GM18519 (cell line): ENCODE measurements around the gene SNX9.
"Not testable (repeated sequence)": the region's sequence is repeated elsewhere in the genome, so short reads cannot be mapped to it uniquely, and the experiment has no call there.

Experiments used
- ATAC-seq: cut with Tn5 transposase; IDR thresholded peaks from one replicate; pipeline ENCODE4 v1.9.1; 2021; ENCODE audit warnings: mild to moderate bottlenecking, moderate library complexity; ENCODE audit not compliant: unreplicated experiment, low FRiP score

SNX9 gene

DNA sequence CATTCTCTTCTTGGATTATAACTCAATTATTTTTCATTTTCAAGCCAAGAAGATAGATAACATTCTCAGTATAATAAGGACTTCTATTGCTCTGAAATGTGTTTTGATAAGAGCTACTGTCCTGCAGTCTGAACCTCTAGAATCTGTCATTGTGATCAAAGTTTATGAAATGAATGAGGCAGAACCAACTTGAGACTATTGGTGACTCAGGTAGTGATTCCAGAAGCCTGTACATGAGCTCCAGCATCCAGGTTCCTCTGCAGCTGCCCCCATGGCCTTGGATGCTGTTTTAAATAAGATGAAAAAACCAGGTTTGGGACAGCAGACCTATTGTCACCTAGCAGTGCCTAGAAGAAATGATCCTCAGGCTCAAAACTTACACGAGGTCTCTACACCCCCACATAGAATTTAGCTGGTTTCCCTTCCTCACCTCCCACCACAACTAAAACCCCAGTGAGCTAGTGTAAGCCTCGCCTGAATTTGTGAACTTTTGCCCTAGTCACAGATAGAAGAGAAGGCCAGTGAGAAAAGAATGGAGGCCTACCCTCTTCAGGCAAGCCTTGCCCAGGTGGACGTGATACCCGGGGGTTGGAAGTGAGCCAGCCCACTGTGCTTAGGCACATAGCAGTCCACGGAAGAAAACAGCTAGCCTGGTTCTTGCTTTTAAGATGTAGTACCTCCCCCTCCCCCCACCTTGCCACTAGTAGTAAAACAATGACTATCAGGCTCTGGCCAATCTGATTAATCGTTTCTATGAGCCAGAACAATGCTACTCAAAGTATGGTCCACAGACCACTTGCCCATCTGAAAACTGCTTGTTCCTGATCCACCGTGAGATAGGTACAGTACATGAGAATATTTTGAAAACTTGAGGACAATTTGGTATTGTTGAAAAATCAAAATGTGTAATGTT, 85.6 kb downstream of the SNX9 start:
- ATAC-seq, result no peak

DNA sequence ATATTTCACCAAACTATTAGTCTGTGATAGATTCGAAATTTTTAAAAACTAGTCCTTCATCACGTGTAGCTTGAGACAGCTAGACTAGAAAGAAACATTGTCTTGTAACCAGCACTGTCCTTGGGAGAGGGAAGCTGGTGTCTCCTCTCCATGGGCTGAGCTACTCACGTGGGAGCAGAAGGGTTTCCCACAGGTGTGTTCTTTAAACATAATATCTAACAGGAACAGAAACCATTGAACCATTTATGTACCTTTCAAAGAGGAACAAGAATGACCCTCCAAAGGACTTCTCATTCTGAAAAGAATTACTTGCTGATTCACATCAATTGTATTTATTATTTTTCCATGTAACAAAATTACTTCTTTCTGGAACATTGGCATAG, 86.2 kb downstream of the SNX9 start:
- ATAC-seq, result no peak

DNA sequence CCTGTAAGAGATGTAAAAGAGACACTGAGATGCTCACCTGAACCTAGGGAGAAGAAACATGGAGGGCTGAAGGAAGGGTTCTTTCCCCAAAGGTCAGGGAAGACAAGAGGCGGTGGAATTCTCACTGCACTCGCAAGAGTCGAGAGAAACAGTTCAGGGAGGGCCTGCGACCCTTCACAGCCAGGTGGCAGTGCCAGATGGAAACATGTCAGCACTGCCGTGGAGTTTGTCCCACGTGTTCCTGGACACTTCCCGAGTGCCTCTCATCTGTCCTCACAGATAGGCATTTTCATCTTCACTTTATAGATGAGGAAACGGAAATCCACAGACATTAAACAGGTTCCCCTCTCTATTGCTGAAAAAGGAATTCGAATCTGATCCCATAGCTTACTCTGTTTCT, 88.2 kb downstream of the SNX9 start:
- ATAC-seq, result no peak

DNA sequence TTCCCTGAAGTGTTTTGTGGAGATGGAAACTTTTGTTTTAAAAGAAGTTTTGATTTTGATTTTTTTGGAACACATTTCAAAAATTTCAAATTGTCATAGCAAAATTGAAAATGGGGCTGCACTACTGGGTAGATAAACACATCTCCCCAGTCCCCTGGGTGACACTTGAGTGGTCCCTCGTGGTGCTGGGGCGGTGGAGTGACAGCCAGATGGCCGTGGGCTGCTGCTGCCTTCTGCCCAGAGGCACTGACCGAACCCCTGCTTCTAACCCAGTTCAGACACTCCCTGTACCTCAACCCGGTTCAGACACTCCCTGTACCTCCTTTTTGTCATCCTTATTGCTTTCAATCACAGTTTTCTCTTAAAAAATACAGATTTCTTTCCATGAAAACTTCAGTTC, 88.7 kb downstream of the SNX9 start:
- ATAC-seq, result no peak

DNA sequence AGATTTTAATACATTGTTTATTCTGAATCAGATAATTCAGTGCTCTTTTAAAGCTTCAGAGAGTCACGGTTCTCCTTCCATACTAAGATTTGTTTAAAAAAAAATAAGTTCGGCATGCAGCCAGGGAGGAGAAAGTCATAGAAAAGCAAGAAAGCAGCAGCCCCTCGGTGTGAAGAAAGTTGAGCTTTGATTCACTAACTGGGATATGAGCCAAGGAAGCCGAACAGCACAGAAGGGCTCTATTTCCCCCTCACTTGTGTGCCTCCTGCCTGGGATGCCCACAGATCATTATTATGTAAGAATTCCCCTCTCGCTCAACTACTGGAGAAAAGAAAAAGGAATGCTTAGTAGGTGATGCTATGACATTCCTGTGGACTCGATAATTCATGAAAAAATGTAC, 89.3 kb downstream of the SNX9 start:
- no peak for ATAC-seq

DNA sequence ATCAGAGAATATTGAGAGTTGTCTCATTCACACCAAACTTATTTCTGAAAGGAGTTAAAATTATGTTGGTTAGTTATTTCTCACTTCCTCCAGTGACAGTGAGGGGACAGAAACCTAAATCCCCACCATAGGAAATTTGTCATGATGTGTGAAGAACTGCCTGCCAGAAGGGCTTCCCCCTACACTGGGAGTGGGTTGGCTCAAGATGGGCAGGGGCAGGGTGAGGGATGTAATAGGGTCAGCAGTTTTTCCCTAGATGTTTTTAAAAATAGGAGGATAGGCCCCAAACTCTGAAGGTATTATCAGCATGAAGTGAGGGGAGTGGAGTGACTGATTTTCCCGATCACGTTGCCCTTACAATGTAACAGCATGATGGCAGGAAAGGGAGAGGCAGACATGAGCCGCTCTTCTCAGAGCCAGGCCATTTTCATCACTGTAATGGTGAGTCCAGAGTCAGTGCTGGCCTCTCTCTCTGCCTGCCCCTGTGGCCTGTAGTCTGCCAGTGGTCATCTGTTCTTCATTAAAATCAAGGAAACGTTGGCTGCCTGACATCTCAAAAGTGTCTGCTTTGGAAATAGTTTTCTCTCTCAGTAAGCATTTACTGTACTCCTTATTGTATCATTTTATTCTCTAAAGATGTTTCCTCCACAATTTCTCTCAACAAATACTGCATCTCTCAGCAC, 98.8 kb downstream of the SNX9 start:
- ATAC-seq, result no peak

DNA sequence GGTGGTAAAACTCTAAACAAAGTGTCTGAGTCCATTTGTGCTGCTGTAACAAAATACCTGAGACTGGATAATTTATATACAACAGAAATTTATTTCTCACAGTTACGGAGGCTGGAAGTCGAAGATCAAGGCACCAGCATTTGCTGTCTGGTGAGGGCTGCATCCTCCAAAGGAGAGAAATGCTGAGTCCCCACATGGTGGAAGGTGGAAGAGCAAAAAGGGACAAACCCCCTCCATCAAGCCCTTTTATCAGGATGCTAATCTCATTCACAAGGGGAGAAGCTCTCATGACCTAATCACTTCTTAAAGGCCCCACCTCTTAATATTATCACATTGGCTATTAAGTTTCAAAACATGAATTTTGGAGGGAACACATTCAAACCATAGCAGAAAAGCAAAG, 102.7 kb downstream of the SNX9 start:
- ATAC-seq, result no peak

DNA sequence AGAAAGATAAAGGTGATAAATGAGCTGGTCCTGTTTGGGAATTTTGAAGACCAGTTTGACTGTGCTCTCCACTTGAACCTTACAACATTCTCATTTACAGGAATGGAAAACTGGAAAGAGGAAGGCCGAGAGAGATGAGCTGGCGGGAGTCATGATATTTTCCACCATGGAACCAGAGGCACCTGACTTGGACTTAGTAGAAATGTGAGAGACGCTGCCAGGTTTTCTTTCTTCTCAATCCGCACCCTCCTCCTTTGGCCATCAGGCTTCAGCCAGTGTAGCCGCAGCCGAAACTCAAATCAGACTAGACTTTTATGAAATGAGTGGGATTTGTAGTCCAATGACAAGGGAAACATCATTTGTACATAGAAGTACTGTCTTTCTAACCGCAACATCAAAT, 104.0 kb downstream of the SNX9 start:
- no peak for ATAC-seq

DNA sequence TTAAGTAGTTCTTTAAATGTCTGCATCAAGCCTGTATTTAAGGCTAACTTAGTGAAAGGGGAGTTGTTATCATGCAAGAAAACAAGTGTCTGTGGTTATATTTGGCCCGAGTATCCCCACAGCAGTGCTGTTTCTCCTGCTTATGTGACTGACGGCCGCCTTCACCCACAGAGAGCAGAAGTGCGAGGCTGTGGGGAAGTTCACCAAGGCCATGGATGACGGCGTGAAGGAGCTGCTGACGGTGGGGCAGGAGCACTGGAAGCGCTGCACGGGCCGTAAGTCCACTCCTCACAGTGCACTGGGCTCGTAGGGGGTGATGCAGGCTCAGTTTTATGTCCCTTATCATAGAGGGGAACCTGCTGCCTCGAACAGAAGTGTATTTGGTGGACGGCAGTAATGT, 105.4 kb downstream of the SNX9 start:
- ATAC-seq, result no peak

DNA sequence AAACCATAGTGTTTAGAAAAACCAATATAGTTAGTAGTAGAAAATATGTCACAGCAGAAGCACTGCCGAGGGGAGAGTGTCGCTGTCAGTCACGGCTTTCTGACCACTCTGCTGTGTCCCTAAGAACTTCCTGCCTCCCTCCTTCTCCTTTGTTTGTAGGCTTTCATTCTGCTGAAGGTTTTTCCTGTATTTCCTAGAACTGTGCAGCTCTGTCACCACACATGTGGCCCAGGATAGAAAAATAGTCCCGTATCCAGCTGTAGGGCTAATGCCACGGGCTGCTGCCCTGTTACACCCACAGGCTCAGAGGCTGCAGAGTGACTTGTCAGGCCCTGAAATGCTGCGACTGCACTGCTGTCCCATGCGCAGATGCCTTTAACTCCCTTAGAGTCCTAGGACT, 106.0 kb downstream of the SNX9 start:
- no peak for ATAC-seq

DNA sequence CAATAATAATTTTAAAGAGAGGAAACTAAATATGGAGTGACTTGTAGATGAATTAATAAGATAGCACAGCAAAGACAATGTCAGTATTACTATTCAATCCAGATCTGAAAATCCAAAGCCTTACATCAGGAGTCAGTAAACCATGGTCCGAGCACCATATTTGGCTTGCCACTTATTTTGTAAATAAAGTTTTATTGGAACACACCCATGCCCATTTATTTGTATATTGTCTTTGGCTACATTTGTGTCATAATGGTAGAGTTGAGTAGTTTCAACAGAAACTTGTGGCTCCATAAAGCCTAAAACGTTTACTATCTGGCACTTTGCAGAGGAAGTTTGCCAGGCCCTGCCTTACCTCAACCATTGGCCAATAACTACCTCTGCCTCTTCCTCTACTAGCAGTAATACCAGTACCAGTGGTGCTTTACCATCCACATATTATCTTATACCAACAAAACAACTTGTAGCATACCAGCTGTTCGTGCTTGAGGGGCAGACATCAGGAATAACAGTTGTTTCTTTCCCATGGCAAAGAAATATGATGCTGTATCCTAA, 106.8 kb downstream of the SNX9 start:
- ATAC-seq, result no peak

DNA sequence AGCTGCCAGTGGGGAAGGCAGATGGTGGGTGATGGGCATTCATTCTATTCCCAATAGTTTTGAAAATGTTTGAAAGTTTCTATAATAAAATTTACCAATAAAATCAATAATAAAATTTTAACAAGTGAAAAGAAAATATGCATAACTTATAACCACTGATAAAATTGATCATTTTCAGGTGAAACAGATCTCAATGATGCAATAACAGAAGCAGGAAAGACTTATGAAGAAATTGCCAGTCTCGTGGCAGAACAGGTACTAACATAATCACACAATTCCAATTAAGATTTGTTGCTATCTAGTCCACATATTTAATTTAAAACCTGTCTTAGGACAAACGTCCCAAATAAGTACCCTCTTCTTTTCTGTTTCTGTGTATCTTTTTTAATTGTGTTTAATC, 112.7 kb downstream of the SNX9 start:
- no peak for ATAC-seq

DNA sequence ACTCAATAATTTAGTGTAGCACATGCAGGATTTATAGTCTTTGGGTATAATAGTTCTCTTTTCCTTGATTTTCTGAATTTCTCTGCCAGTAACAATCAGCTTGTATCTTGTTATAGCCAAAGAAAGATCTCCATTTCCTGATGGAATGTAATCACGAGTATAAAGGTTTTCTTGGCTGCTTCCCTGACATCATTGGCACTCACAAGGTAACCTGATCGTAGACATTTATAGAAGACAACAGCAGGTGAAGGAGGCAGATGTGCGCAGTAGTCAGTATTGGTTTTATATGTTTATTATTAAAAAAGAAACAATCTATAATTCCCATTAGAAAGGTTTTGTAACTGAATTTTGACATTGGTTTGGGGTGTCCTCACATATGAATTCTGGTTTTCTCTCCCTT, 114.3 kb downstream of the SNX9 start:
- no peak for ATAC-seq

DNA sequence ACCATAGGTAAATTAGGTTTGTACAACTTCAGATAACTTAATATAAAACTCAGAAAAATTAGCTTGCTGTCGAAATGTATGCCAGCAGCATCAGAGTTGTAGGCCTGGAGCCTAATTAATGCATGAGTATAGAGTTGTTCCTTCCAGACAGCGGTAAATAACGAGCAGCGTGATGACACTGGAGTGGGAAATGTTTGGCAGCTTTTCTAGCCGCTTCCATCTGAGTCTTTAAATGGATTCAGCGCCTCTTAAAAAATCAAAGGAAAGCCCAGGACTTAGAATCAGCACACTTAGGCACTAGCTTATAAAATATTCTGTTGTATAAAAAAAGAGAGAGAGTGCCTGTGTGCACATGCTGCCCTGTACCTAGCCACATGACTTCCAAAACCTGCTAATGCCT, 114.9 kb downstream of the SNX9 start:
- ATAC-seq, result no peak

DNA sequence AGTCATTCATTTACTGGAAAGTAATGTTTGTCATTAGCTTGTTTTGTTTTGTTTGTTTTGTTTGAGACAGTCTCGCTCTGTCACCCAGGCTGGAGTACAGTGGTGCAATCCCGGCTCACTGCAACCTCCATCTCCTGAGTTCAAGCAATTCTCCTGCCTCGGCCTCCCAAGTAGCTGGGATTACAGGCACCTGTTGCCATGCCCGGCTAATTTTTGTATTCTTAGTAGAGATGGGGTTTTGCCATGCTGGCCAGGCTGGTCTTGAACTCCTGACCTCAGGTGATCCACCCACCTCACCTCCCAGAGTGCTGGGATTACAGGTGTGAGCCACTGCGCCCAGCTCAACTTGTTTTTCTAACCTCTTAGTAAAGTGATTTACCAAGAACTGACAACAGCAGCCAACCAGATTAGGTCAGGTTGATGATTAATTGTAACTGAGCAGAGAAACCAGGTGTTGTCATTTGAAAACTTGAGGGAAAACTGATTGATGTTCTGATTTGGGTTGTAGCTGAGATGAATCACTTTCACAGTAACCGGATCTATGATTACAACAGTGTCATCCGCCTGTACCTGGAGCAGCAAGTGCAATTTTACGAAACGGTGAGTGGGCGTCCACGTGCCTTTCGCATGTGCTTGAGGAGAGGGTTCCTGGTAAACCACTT, 117.5 kb downstream of the SNX9 start:
- ATAC-seq, result not testable (repeated sequence)

DNA sequence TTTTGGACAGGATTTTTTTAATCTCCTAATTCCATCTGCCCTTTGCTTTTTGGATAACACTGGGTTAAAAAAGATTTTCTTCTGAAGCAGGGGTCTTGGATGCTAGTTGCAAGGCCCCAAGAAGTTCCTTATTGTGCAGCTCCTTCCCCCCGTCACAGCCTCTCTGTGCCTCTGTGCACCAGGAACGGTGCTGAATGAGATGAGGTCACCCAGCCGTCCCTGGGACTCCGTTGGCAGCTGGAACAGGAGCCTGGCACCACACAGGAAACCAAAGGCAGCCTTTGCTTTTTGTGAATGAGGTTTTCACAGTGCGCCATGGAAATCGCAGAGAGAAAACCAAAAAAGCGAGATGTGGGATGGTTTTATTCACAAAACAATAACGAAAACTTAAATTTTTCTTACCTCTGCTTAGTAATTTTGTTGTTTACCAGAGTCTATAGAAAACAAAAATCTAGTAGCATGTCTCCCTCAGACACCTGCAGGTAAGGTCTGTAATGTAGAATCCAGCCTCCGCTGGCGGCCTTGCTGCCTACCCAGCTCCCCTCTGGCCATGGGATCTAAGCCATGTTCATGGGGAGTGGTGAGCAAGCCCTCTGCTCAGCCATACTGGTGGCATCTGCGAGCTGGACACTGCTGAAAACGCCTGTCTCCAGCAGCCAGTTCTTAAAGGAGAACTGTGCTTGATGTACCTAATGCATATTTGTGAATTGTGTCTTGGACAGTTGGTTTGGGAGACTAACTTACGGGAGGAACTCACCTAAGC, 118.2 kb downstream of the SNX9 start:
- ATAC-seq, result no peak

DNA sequence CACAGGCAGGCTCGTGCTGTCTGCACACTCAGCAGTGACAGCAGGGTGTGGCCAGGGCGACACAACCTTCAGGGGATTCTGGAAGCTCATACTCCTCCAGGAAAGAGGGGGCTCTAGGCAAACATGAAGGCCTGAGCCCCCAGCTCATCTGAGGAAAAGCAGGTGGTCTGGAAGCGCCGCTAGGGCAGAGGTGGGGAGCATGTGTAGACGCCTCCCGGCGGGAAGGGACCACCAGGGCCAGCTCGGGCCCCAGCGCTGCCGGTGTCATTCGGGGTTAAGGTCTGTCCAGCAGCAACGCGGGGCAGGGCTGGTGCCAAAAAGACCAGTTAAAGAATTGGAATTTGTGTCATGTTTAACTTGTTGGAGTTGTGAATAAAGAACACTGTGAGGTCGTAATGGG, 119.3 kb downstream of the SNX9 start:
- no peak for ATAC-seq

DNA sequence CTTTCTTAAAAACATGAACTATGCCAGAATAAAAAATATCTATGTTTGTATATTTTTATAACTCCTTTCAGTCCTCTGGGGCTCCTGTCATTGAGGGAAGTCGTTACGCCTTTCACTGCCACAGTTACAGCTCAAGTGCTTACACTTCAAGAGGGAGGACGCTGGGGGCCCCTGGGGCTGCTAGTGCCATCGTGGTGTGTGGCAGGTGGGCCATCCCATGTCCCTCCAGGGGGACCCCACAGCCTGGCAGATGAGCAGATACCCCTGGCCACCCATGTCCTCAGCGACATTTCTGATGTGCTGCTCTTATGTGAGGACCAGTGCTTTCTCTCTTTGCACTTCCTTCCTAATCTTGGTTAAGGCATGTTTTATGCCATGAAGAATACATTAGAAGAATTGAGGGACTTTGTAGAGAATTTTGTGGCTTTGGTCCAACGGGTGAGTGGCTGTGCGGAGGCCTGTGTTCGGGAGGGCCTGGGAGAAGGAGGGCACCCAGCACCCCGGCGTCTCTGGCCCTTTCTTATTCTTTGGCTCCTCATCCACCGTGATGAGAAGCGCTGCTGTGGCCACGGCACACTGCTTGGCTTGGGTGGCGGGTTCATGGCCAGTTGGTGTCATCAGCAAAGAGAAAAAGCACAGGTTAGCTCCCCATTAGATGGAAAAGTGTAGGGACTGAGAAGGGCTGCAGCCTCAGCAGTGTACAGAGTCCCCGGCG, 120.4 kb downstream of the SNX9 start:
- no peak for ATAC-seq

DNA sequence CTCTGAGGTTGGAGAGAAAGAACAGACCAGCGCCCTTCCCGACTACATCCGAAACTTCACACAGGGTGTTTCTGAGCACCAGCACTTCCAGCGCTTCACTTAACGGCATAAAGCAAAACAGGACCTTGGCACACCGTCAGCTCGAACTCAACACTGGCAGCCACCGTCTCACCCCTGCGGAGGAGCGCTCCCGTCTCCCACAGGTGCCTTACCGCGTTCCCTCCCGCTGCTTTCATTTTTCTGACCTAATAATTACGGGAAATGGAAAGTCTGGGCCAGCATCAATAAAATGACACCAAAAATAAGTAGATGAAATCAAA, 120.9 kb downstream of the SNX9 start:
- ATAC-seq, result no peak
